Measurements from ENCODE around the gene CHST12.
"Not testable (repeated sequence)": the region's sequence is repeated elsewhere in the genome, so short reads cannot be mapped to it uniquely, and the experiment has no call there.

CHST12 gene

DNA sequence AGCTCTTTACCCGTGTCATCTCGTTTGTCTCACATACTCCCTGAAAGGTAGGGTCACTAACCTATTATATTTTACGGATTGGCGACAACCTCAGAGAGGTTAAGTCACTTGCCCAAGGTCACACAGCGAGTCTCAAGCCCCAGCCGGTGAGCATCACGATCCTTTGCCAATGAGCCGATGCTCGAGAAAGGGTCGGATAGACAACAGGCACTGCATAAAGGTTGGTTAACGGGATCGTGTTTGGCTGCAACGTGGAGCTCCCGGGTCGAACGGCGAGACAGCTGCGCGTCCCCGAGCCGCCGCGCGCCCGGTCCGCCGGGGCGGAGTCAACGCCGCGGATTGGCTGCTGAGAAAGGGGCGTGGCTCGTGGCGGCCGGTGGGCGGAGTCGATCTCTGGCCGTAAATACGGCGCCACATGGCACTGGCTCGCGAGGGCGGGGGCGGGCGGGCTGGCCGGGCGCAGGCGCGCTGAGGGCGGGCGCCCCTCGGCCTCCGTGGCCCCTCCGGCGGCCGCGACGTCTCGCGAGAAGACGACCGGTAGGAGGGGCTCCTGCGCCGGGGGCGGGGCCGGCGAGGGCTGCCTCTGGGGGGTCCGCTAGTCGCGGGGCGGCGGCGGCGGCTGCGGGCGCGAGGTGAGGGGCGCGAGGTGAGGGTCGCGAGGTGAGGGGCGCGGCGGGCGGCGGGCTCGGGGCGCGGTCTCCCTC lies at the start of gene CHST12:
Gene CHST12, plus strand, starts transcription at position 598 of the 704 bp plus-strand sequence. CDS start 29,029 bp downstream, outside the sequence.
- FAIRE-seq = no peak

- FAIRE-seq = no peak
Measured at GRCh38 chr7:2353936-2354185, 49.5 kb upstream of the CHST12 start.

DNA sequence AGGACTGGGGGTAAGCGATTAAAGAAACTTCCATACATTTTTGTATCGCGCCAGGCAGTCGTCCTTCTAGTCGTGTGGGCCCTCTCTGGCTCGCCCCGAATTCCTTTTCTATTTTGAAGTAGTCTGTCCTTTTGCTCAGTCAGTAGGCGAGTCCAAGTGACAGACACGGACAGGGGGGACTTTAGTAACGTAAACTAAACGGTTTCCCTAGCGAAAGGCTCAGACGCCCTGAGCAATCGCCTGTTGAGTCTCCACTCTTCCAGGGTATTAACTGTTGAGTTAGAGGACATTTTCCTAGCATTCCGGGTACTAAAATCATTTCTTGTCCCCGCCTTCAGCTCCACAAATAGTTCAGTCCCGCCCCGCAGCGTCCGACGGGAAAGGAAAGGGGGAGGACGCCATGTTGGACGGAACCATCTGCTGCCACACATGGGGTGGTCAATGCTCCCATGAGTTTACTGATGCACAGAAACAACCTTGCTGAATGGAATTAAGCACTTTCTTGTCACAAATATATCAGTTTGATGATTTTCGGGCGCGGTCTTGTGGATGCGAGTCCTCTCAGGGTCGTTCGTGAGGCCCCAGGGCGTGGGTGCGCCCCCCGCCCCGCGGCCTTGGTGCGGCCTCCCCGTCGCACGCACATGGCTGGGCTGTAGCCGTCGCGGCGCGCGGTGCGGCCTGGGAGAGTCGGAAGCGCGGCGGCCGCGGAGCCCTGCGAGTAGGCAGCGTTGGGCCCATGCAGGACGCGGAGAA lies 49.0 kb upstream of the CHST12 start, which contains the start of gene EIF3B:
Gene EIF3B, plus strand, starts transcription at position 642 of the 753 bp plus-strand sequence. Its CDS starts 95 bp downstream, at position 737.
- FAIRE-seq = no peak

GRCh38 chr7:2354939-2355704 lies 48.3 kb upstream of the CHST12 start:
- FAIRE-seq = no peak

- FAIRE-seq = no peak
Measured at GRCh38 chr7:2355705-2356008, 47.8 kb upstream of the CHST12 start.

- no peak for FAIRE-seq
Measured at GRCh38 chr7:2357165-2357564, 46.2 kb upstream of the CHST12 start.

GRCh38 chr7:2357571-2357970 lies 45.8 kb upstream of the CHST12 start:
- no peak for FAIRE-seq

- no peak for FAIRE-seq
Measured at GRCh38 chr7:2358968-2359527, 44.4 kb upstream of the CHST12 start.

GRCh38 chr7:2359610-2360009 lies 43.8 kb upstream of the CHST12 start:
- no peak for FAIRE-seq

DNA sequence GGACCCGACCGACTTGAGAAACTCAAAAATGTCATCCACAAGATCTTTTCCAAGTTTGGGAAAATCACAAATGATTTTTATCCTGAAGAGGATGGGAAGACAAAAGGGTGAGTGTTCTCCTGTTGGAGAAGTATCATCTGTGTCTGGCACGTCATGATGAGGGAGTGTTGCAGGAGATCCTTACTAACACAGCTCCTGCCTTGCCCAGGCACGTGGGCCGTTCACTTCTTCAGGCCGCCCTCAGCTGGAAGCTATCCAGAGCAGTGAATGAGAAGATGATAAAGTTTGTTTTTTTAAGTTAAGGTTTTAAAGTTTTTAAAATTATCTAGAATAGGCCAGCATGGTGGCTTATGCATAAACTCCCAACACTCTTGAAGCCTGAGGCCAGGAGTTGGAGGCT lies 42.6 kb upstream of the CHST12 start:
- FAIRE-seq = no peak

- no peak for FAIRE-seq
Measured at GRCh38 chr7:2362385-2363088, 40.9 kb upstream of the CHST12 start.

DNA sequence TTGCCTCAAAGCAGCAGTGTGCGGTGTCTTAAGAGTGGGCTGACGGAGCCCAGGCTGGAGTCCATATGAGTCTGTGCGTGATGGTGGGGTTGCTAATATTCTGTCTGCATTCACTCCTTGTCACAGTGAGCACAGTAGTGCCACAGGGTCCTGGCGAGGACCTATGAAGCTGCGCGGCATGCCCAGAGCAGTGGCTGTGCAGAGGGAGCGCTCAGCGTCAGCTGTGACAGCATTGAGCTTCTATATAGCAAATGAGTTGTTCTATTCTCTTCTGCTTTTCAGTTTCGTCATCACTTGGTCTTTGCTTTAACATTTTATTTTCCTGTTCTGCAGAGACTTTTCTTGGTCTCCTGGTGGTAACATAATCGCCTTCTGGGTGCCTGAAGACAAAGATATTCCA lies 34.3 kb upstream of the CHST12 start:
- FAIRE-seq = no peak

GRCh38 chr7:2371329-2371728 lies 32.1 kb upstream of the CHST12 start:
- no peak for FAIRE-seq

DNA sequence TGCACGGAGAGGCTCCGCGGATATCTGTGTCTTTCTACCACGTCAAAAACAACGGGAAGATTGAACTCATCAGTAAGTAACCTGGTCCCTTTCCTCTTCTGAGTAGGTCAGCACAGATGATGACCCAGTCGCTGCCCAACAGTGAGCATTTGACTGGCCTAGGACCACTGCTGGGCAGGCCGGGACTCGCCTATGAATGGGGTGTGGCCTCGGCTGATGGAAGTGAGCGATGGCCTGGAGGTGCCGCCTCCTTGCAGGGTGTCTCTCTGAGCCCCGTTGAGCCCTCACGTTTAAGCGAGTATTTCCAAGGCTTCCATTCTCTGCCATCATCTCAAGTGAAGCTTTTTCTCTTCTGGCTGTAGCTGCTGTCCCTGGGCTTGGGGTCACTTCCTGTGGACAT lies 30.7 kb upstream of the CHST12 start:
- FAIRE-seq = no peak

DNA sequence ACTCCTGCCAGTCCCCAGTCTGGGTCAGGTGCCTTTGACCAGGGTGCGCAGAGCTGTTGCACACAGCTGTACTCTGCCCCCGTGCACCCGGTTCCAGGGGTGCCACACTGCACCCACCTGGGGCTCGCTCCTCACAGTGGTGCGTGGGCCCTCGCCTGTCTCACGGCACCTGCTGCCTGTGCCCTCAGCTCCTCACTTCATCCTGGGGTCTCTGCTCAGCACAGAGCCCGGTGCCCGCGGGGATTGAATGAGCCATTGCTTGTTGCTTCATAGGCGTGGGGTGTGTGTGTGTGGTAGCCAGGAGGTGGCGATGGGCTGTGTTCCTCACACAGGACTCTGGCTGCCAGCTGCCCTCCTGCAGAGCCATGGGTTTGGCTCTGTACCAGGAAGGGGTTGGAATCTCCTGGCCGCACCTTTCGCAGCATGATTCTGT lies 30.3 kb upstream of the CHST12 start:
- FAIRE-seq = no peak

- no peak for FAIRE-seq
Measured at GRCh38 chr7:2373646-2374045, 29.8 kb upstream of the CHST12 start.

DNA sequence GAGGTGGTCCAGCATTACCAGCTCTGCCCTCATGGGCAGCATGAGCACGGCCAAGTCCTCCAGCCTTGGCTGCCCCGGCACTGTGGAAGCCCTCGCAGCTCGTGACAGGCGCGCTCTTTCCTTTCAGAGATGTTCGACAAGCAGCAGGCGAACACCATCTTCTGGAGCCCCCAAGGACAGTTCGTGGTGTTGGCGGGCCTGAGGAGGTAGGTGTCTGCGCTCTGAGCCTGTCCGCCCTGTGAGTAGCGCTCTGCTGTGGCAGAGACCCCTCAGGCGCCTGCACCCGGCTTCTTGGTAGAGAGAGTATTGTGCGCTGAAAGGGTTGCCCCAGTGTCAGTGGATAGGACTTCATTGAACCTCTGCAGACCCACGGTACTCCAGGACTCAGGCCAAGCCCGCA lies 29.0 kb upstream of the CHST12 start:
- FAIRE-seq = no peak

- no peak for FAIRE-seq
Measured at GRCh38 chr7:2374830-2375728, 28.3 kb upstream of the CHST12 start.

GRCh38 chr7:2376351-2377154 lies 26.9 kb upstream of the CHST12 start:
- no peak for FAIRE-seq

- FAIRE-seq = not testable (repeated sequence)
Measured at GRCh38 chr7:2377492-2377891, 25.9 kb upstream of the CHST12 start.

DNA sequence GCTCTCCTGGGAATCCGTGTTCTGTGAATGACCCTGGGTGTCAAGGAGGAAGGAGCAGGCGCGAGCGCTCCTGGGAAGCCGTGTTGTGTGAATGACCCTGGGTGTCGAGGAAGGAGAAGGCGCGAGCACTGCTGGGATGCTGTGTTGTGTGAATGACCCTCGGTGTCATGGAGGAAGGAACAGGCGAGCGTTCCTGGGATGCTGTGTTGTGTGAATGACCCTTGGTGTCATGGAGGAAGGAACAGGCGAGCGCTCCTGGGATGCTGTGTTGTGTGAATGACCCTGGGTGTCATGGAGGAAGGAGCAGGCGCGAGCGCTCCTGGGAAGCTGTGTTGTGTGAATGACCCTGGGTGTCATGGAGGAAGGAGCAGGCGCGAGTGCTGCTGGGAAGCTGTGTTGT lies 25.3 kb upstream of the CHST12 start:
- not testable (repeated sequence) for FAIRE-seq
